AG09309 (cell line): ENCODE data around the gene SLIT3.

Experiments used
- DNase-seq: peaks from one replicate; pipeline ENCODE4 v3.0.0-alpha.2; 2010; ENCODE audit warnings: low read depth
- H3K4me3 ChIP-seq: 2 replicates; pipeline ENCODE4 v1.5.1; 2011; ENCODE audit warnings: mild to moderate bottlenecking, low read depth, low read length, moderate library complexity; ENCODE audit not compliant: control insufficient read depth
- TF ChIP-seq, protein P1 (sequence below): IDR thresholded peaks from 2 replicates; pipeline ENCODE4 v1.5.1; 2011; ENCODE audit warnings: mild to moderate bottlenecking, low read depth, low read length, inconsistent platforms; ENCODE audit not compliant: insufficient read depth, control insufficient read depth; ENCODE audit errors: missing control alignments

Gene SLIT3

GRCh38 chr5:168728546-168729211 lies 572.3 kb downstream of the SLIT3 start:
- TF ChIP-seq, protein P1, sequence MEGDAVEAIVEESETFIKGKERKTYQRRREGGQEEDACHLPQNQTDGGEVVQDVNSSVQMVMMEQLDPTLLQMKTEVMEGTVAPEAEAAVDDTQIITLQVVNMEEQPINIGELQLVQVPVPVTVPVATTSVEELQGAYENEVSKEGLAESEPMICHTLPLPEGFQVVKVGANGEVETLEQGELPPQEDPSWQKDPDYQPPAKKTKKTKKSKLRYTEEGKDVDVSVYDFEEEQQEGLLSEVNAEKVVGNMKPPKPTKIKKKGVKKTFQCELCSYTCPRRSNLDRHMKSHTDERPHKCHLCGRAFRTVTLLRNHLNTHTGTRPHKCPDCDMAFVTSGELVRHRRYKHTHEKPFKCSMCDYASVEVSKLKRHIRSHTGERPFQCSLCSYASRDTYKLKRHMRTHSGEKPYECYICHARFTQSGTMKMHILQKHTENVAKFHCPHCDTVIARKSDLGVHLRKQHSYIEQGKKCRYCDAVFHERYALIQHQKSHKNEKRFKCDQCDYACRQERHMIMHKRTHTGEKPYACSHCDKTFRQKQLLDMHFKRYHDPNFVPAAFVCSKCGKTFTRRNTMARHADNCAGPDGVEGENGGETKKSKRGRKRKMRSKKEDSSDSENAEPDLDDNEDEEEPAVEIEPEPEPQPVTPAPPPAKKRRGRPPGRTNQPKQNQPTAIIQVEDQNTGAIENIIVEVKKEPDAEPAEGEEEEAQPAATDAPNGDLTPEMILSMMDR: no peak
- DNase-seq: no peak
- no peak overlapping the region for H3K4me3 ChIP-seq

DNA sequence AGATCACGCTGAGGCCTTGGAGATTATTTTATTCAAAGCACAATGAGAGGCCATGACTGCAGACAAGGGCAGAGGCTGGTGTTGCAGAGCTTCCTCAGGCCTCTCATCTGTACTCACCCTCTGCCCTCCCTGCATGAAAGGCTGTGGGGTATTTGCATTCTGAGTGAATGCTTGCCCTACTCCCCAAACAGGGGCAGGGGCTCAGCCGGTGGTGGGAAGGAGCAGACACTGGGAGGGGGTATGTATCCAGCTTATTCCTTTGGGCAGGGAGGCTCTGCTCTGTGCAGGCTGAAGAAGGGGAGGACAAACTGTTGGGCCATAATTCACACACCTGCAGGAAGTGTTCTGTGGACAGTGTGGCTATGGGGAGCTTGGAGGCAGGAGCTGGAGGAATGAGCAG lies 573.4 kb downstream of the SLIT3 start:
- H3K4me3 ChIP-seq: no peak overlapping the region
- no peak for DNase-seq
- TF ChIP-seq, protein P1: no peak

GRCh38 chr5:168726342-168726741 lies 574.6 kb downstream of the SLIT3 start:
- TF ChIP-seq, protein P1: no peak
- no peak overlapping the region for H3K4me3 ChIP-seq
- DNase-seq: no peak

DNA sequence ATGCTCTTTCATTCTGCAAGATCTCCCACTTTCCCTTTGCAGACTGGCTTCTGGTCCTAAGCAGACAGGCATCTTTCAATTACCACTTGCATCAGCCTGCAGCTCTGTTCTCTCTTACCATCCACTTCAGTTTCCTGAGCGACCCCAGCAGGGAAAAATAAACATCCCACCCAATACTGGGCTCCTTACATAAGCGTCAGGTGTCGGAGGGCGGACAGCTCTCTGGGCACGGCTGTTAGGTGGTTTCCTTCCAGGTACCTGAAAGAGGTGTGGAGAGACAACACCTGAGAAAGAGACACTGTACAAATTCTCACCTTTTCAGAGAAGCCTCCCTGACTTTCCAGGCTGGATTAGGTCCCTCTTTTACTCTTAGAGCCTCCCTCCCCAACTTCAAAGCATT lies 576.7 kb downstream of the SLIT3 start:
- DNase-seq: no peak
- TF ChIP-seq, protein P1: no peak
- no peak overlapping the region for H3K4me3 ChIP-seq

- no peak overlapping the region for H3K4me3 ChIP-seq
- TF ChIP-seq, protein P1: no peak
- DNase-seq: no peak
Measured at GRCh38 chr5:168723037-168723436, 577.9 kb downstream of the SLIT3 start.

GRCh38 chr5:168721966-168722365 lies 579.0 kb downstream of the SLIT3 start:
- no peak for DNase-seq
- TF ChIP-seq, protein P1: no peak

More at GRCh38 chr5:168721966-168722365, 579.0 kb downstream of the SLIT3 start:
- H3K4me3 ChIP-seq: no peak overlapping the region
